PC-3 (cell line): Measurements from ENCODE around the gene EFNA5. TPM values are rescaled to one million over a fixed set of nuclear protein-coding genes. Genes with fewer than 3 reads are reported as not detected.

Experiments used
- ATAC-seq: fragments of 200-7000 bp; cut with Tn5 transposase; 2 replicates; pipeline ENCODE4 v1.9.1; 2020; ENCODE audit warnings: mild to moderate bottlenecking, moderate library complexity
- BruUV-seq: library from RNA; stranded (reverse); fragments of 400-500 nt; replicated peaks from 2 replicates; lab custom pipeline; 2021; lab: Mats Ljungman, UMichigan
- CTCF ChIA-PET: fragments of 300-600 bp; sonication (Branson Sonifier 250); formaldehyde crosslinking; loops from one replicate; lab custom pipeline; 2022; ENCODE audit warnings: antibody characterized with exemption; lab: Charles Lee
- POLR2A ChIA-PET: fragments of 300-600 bp; sonication (Branson Sonifier 250); formaldehyde crosslinking; loops from one replicate; lab custom pipeline; 2022; ENCODE audit warnings: antibody characterized with exemption; ENCODE audit not compliant: unreplicated experiment; lab: Charles Lee
- DNase-seq: peaks from one replicate; pipeline ENCODE4 v3.0.0-alpha.2; 2015
- H2AFZ ChIP-seq: fragments of 300-600 bp; sonication (generic); 2 replicates; pipeline ENCODE4 v1.6.0; 2016; ENCODE audit warnings: antibody characterized with exemption, low read length
- H3F3A ChIP-seq: fragments of 300-600 bp; sonication (generic); one replicate; pipeline ENCODE4 v1.6.0; 2017; ENCODE audit warnings: antibody characterized with exemption, low read length, control low read depth, mild to moderate bottlenecking; ENCODE audit not compliant: unreplicated experiment
- H3K27ac ChIP-seq: fragments of 300-600 bp; sonication (generic); 2 replicates; pipeline ENCODE4 v1.5.1; 2016; ENCODE audit warnings: mild to moderate bottlenecking, low read length
- H3K27me3 ChIP-seq: fragments of 300-600 bp; sonication (generic); 2 replicates; pipeline ENCODE4 v1.6.1; 2016; ENCODE audit warnings: low read length, mixed read lengths
- H3K36me3 ChIP-seq: fragments of 300-600 bp; sonication (generic); 2 replicates; pipeline ENCODE4 v1.6.1; 2016; ENCODE audit warnings: low read depth, mixed run types, low read length, mixed read lengths
- H3K4me1 ChIP-seq: fragments of 300-600 bp; sonication (generic); 2 replicates; pipeline ENCODE4 v1.5.1; 2016; ENCODE audit warnings: low read length; ENCODE audit not compliant: insufficient read depth
- H3K4me2 ChIP-seq: fragments of 300-600 bp; sonication (generic); 2 replicates; pipeline ENCODE4 v1.6.0; 2016; ENCODE audit warnings: low read length
- H3K4me3 ChIP-seq: fragments of 300-600 bp; sonication (generic); 2 replicates; pipeline ENCODE4 v1.5.1; 2016; ENCODE audit warnings: mild to moderate bottlenecking, low read length, mixed read lengths
- H3K79me2 ChIP-seq: fragments of 300-600 bp; sonication (generic); 2 replicates; pipeline ENCODE4 v1.6.1; 2017; ENCODE audit warnings: low read length, mixed read lengths
- H3K9ac ChIP-seq: fragments of 300-600 bp; sonication (generic); 2 replicates; pipeline ENCODE4 v1.6.0; 2016; ENCODE audit warnings: mild to moderate bottlenecking, low read length
- H3K9me2 ChIP-seq: fragments of 300-600 bp; sonication (generic); replicated peaks from 2 replicates; pipeline ENCODE4 v1.6.1; 2016; ENCODE audit warnings: mixed run types, low read length, mixed read lengths
- H3K9me3 ChIP-seq: fragments of 300-600 bp; sonication (generic); 2 replicates; pipeline ENCODE4 v1.6.1; 2016; ENCODE audit warnings: low read length, mixed read lengths
- H4K20me1 ChIP-seq: fragments of 300-600 bp; sonication (generic); 2 replicates; pipeline ENCODE4 v1.6.1; 2016; ENCODE audit warnings: low read length, mixed read lengths
- CTCF ChIP-seq: fragments of 300-600 bp; sonication (generic); conservative IDR thresholded peaks from 2 replicates; pipeline ENCODE4 v1.5.1; 2017; ENCODE audit warnings: antibody characterized with exemption, low read depth, mild to moderate bottlenecking, low read length
- EZH2 ChIP-seq: fragments of 300-600 bp; sonication (generic); IDR thresholded peaks from one replicate; pipeline ENCODE4 v1.6.1; 2017; ENCODE audit warnings: antibody characterized with exemption, mild to moderate bottlenecking, low read length; ENCODE audit not compliant: unreplicated experiment
- EZH2phosphoT487 ChIP-seq: fragments of 300-600 bp; sonication (generic); IDR thresholded peaks from 2 replicates; pipeline ENCODE4 v1.6.1; 2018; ENCODE audit warnings: mild to moderate bottlenecking, antibody characterized with exemption, low read length, borderline replicate concordance
- intact Hi-C: fragments of 100-400 bp; cut with micrococcal nuclease; formaldehyde crosslinking; loops from 2 replicates; pipeline ENCODE4 v1.9.0; 2023
- total RNA-seq: library from RNA; depleted of rRNA; stranded (reverse); fragments of >200 nt; gene quantifications from 2 replicates; pipeline ENCODE4 v1.2.3, GENCODE V29; 2014

Gene EFNA5
- total RNA-seq, 1 experiment from 2014 or later: 5.4 TPM

GRCh38 chr5:107464416-107464815 is 206.3 kb downstream of the EFNA5 start:
- Histone ChIP-seq H3K36me3 (no peaks in the 10 kb centered on the region), H3K4me3 (no peak overlapping the region), H4K20me1 (no peaks in the 10 kb centered on the region), H3K9ac (no peak overlapping the region), H3K79me2 (peaks cover 39% of the 10 kb centered on the region), H2AFZ (no peak overlapping the region), H3K9me3 (no peaks in the 10 kb centered on the region), H3K9me2 (no peaks in the 10 kb centered on the region), H3K27ac (no peak overlapping the region), H3K27me3 (no peaks in the 10 kb centered on the region), H3K4me2 (no peak overlapping the region), H3F3A (no peaks in the 10 kb centered on the region), H3K4me1 (peaks cover 43% of the 10 kb centered on the region)
- intact Hi-C loops: no loop called here
- no TSS peak for BruUV-seq
- ATAC-seq (no peak), DNase-seq (no peak)
- ChIA-PET CTCF (no interaction called here), POLR2A (no interaction called here)
- TF ChIP-seq CTCF (no peak), EZH2phosphoT487 (no peak), EZH2 (no peak)

GRCh38 chr5:107463731-107464130 is 207.0 kb downstream of the EFNA5 start:
- Histone ChIP-seq H3K9me3 (no peaks in the 10 kb centered on the region), H3K4me3 (no peak overlapping the region), H3K27me3 (no peaks in the 10 kb centered on the region), H3K4me1 (peaks cover 37% of the 10 kb centered on the region), H4K20me1 (no peaks in the 10 kb centered on the region), H3K79me2 (peaks cover 38% of the 10 kb centered on the region), H3K36me3 (no peaks in the 10 kb centered on the region), H3K4me2 (no peak overlapping the region), H3K27ac (no peak overlapping the region), H3K9me2 (no peaks in the 10 kb centered on the region), H3K9ac (no peak overlapping the region), H2AFZ (no peak overlapping the region), H3F3A (no peaks in the 10 kb centered on the region)
- no peak for ATAC-seq
- intact Hi-C loops: no loop called here
- CTCF ChIA-PET: no interaction called here
- POLR2A ChIA-PET: no interaction called here
- no peak for DNase-seq
- no TSS peak for BruUV-seq
- TF ChIP-seq CTCF (no peak), EZH2phosphoT487 (no peak), EZH2 (no peak)

- Histone ChIP-seq H4K20me1 (no peaks in the 10 kb centered on the region), H3K4me2 (no peak overlapping the region), H3K36me3 (no peaks in the 10 kb centered on the region), H3K4me3 (no peak overlapping the region), H3K9ac (no peak overlapping the region), H3K9me2 (no peaks in the 10 kb centered on the region), H3K27ac (no peak overlapping the region), H3K27me3 (no peaks in the 10 kb centered on the region), H3K4me1 (peaks cover 17% of the 10 kb centered on the region), H3K79me2 (peaks cover 23% of the 10 kb centered on the region), H3K9me3 (no peaks in the 10 kb centered on the region), H3F3A (no peaks in the 10 kb centered on the region), H2AFZ (no peak overlapping the region)
- TF ChIP-seq EZH2 (no peak), EZH2phosphoT487 (no peak), CTCF (no peak)
- ATAC-seq (no peak), DNase-seq (no peak)
- ChIA-PET POLR2A (no interaction called here), CTCF (no interaction called here)
- no TSS peak for BruUV-seq
- intact Hi-C loops: no loop called here
Measured at GRCh38 chr5:107461770-107462169, 209.0 kb downstream of the EFNA5 start.
